ENCODE data around the gene DLAT.

DNA sequence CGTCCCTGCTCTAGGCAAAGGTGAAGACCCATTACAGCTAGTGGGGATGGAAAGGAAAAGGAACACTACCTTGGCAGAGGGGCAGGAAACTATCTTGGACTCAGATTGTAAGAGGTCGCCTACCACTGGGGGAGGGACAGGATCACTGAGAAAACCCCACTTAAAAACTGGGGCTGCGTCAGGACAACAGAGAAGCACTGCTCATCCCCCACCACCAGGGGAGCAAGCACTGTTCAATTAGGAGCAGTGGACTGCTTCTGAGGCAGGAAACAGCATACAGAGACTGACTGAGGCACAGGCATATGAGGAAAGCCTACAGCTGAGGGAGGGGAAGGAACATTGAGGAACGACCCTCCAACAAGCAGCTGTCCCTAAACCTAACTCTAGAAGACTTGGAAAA lies 20.8 kb upstream of the DLAT start:
- no peak for TF ChIP-seq POLR2A (IDR thresholded peaks at IDR 0.05)
- TF ChIP-seq, protein P1, sequence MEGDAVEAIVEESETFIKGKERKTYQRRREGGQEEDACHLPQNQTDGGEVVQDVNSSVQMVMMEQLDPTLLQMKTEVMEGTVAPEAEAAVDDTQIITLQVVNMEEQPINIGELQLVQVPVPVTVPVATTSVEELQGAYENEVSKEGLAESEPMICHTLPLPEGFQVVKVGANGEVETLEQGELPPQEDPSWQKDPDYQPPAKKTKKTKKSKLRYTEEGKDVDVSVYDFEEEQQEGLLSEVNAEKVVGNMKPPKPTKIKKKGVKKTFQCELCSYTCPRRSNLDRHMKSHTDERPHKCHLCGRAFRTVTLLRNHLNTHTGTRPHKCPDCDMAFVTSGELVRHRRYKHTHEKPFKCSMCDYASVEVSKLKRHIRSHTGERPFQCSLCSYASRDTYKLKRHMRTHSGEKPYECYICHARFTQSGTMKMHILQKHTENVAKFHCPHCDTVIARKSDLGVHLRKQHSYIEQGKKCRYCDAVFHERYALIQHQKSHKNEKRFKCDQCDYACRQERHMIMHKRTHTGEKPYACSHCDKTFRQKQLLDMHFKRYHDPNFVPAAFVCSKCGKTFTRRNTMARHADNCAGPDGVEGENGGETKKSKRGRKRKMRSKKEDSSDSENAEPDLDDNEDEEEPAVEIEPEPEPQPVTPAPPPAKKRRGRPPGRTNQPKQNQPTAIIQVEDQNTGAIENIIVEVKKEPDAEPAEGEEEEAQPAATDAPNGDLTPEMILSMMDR (IDR thresholded peaks at IDR 0.05): no peak
- TF ChIP-seq POLR2AphosphoS5 (IDR thresholded peaks at IDR 0.05; ENCODE audit: insufficient read depth in 1 of 2, low read depth in 1 of 2): no peak

Measured in vagina (tissue), 2 donors.